GM20431 (cell line): ENCODE results near the gene SMYD5.

ENCODE experiments used
- in situ Hi-C: fragments of 300-500 bp; cut with MseI, MboI; formaldehyde crosslinking; loops from one replicate; pipeline ENCODE4 v1.15.0; 2020; ENCODE audit warnings: low sequenced_read_pairs; ENCODE audit not compliant: unreplicated experiment

Gene SMYD5

DNA sequence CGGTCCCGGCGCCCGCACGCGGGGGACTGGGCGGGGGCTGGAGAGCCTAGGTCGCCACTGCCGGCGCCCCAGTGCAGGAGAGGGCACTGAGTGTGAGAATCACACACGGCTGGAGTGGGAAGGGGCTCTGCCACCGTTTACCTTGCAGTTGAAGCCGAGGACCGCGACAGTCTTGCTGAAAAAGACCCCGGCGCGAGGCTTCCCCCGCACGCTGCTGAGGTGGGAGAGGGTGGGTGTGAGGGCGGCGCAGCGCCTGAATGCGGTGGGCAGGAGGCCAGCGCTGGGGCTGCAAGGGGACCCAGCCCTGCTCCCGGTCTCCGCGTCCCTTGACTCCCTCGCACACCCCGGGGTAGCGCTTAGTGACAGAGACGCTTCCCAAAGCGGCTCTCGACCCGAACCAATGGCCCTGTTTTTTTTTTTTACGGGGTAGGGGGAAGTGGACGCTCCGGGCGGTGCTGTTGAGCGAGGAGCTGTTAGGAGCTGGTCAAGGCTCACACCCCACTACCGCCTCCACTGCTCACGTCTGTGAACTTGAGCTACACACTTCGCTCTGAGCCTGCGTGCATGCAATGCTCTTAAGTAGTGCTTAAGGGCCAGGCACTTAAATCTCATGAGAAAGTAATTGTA is 10.9 kb upstream of the SMYD5 start:
- in situ Hi-C loops, result no loop called here

DNA sequence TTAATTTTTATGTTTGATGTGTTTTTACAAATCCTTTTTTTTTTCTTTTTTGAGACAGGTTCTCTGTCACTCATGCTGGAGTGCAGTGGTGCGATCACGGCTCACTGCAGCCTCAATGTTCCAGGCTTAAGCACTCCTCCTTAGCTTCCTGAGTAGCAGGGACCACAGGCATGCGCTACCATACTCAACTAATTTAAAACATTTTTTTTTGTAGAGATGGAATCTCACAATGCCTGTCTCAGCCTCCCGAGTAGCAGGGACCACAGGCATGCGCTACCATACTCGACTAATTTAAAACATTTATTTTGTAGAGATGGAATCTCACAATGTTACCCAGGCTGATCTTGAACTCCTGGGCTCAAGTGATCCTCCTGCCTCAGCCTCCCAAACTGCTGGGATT is 8.4 kb upstream of the SMYD5 start:
- in situ Hi-C loops, result no loop called here

DNA sequence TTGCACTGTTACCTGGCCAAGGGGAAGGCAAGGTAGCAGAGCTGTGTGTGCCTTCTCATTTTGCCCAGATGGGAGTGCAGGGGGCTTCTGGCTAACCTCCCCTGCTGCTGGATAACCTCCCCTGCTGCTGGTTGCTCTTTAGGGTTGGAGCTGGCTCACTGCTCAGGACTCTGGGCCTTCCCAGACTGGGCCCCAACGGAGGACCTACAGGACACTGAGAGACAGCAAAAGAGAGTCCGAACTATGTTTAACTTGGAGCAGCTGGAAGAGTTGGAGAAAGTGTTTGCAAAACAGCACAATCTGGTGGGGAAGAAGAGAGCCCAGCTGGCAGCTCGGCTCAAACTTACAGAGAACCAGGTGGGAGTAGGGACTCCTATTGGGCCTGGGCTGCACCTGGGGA is 5.8 kb upstream of the SMYD5 start:
- in situ Hi-C loops, result no loop called here

DNA sequence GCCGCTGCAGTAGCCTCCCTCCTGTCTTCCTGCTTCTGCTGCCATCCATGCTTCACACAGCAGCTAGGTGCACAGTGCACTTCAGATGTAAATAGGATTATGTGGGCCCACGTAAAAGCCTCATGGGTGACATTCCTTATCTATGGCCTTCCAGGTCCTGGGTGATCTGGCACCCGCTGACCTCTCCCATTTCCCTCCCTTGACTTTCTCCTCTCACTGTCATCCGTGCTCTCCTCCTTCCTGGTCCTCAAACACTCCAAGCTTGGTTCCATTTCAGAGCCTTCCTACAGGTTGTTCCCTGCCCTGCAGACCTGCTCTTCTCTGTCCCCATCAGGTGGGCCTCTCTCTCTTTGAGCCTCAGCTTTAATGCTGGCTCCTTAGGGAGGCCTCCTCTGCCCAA is 4.0 kb upstream of the SMYD5 start:
- in situ Hi-C loops, result no loop called here

DNA sequence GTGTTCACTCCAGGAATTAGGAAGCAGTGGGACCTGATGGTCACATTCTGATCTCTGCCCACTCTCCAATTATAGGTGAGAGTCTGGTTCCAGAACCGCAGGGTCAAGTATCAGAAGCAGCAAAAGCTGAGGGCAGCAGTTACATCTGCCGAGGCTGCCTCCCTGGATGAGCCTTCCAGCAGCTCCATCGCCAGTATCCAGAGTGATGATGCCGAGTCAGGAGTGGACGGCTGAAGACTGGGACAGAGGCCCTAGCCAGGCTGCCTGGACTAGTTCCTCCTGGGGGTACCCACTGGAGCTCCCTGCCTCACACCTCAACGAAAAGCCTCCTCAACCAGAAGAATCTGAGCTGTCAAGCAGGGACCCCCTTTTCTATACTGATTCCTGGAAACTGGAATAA is 3.3 kb upstream of the SMYD5 start:
- in situ Hi-C loops, result no loop called here

DNA sequence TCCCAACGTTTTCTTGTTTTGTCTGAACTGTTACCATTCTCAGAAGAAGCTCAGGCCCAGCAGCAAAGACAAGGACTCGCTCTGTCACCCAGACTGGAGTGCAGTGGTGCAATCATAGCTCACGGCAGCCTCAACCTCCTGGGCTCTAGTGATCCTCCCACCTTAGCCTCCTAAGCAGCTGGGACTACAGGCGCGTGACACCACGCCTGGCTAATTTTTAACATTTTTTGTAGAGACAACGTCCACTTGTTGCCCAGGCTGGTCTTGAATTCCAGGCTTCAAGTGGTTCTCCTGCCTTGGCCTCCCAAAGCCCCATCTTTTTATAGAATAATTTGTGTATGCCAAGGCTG is 2.0 kb upstream of the SMYD5 start:
- in situ Hi-C loops, result no loop called here

DNA sequence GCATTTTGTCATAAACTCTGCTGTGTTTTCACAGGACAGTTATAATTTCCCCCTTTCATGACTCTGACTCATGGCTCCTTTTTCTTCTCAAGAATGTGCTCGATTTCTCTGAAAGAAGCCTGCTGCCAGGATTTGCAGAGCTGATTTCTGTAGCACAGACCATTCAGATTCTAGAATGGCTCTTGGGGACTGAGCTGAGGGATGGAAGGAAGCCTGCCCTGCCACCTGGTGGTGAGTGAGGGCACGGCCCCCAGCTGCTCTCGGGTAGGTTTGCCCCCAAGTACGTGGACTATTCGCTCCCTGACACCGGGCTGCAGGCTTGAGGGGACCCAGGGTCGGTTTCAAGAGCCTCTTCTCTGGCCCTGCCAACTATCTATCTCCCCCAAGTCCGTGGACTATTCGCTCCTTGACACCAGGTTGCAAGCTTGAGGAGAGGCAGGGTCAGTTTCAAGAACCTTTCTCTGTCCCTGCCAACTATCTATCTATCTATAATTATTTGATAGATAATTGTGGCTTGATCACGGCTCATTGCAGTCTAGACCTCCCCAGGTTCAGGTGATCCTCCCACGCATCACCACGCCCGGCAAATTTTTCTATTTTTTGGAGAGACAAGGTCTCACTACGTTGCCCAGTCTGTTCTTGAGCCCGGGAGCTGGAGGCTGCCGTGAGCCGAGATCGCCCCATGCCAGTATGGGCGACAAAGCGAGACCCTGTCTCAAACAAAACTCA is 1.4 kb upstream of the SMYD5 start:
- in situ Hi-C loops, result no loop called here

DNA sequence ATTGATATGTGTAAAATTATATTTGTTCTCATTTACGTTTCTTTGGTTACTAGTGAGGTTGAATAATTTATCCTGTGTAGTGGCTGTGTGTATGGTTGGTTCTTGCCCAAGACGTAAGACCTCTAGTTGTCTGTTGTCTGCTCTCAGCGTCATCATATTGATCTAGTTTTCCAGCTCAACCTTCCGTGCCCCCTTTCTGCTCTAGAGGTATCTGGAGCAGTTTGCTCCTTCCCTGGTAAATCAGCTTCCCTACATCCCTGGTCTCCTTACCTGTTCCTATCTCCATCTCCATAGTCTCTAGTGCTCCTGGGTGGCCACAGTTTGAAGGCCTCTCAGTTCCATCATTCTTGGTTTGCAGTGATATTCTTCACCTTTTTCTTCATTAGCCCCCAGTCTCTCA is 1.2 kb downstream of the SMYD5 start:
- in situ Hi-C loops, result no loop called here

DNA sequence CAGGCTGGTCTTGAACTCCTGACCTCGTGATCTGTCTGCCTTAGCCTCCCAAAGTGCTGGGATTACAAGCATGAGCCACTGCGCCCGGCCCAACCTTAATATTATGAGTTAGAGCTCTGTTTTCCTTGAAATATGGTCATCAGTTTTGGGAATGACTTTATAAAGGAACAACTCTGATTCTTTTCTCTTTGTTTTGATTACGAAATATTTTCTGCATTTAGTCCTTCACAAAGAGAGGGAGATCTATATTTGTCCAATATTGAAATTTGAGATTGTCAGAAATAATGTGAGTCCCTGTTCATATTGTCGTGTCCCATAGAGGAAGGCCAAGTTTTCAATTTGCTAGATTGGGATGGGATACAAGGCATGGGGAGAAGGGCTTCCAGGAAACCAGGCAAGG is 3.1 kb downstream of the SMYD5 start:
- in situ Hi-C loops, result no loop called here

DNA sequence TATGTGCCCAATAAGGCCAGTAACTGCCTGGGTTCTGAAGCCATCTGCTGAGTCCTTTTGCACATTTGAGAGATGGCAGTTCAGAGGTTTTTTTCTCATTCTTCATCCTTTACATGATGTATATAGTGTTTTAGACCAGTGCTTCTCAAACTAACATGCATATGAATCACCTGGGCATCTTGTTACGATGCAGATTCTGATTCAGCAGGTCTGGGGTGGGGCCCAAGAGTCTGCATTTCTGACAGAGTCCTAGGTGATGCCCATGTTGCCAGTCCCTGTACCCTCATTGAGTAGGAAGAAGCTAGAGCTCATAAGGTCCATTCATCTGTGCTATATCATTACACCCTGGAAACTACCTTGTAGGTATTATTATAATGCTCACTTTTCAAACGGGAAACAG is 3.8 kb downstream of the SMYD5 start:
- in situ Hi-C loops, result no loop called here

DNA sequence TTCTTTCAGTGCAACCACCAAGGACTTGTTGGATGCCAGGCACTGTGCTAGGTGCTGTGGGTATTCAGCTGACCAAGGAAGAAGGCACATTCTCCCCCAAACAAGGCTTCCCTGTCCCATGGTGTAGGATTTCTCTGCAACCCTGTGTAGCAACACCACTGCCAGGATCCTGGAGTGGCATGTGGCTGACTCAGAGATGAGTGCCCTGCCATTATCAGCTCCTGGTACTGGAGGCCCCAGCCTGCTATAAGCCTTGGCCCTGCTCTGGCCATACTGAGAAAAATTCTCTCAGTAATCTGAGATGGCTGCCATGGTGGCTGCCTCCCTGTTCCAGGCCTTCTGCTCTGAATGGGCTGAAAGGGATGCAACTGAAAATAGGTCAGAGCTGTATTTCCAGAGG is 4.3 kb downstream of the SMYD5 start:
- in situ Hi-C loops, result no loop called here

DNA sequence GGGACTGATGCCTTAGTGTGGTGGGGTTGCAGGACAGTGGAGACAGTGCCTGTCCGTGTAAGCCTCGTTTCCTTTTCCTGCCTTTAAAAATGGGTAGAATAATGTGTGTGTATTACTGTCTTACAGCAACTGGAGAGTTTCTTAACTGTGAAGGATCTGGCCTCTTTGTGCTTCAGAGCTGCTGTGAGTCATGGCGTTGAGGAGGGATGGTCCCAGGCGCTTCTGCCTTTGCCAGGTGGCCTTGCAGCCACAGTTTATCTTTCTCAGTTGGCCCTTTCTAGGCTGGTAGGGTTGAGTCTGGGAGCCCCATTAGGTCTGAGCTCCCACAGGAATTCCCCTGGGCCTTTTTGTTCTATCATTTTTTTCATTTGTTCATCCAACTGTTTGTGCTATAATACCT is 9.8 kb downstream of the SMYD5 start:
- in situ Hi-C loops, result no loop called here

DNA sequence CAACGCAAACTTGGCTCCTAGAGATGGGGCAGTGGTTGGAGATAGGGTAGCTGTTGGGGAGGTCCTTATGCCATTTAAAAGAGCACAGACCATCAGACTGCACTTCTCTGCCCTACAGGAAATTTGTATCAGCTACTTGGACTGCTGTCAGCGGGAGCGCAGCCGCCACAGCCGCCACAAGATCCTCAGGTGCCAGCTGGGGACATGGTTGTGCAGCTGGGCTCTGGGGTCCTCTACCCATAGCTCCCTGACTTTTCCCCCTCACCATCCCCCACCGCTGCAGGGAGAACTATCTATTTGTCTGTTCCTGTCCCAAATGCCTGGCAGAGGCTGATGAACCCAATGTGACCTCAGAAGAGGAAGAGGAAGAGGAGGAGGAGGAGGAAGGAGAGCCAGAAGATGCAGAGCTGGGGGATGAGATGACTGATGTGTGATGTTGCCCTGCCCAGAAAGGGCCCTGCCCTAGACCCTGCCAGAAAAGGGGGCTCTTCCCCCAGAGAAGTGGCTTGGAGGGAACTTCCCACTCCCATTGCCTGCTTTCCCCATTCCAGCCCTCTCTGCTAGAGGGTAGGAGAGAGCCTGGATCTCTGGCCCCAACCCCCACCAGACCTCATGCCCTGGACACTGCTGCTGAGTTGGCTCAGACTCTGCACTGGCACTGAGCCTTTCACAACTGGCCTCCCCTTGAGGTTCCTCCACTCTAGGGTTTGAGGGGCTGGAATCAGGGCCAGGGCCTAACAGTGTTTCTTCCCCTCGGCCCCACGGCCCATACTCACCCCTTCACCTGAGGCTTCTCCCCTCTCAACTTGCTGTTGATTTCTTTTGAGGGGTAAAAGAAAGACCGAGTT is 11.7 kb downstream of the SMYD5 start:
- in situ Hi-C loops, result no loop called here

DNA sequence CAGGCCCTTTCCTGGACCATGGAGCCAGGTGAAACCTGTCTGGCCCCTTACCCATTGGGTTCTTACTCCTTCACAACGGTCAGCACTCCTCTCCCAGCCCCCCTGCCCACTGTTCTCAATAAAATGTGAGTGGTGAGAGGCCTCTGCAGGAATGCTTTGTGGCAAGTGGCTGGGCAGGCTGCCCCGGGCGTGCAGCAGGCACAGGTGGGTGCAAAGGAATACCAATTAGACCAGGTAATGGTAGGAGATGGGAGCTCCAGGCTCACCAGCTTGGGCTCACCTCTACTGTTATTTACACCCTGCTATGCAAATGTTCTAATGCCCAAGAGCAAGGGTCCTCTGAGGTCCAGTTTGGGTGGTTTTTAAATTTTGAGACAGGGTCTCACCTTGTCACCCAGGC is 13.0 kb downstream of the SMYD5 start:
- in situ Hi-C loops, result no loop called here

DNA sequence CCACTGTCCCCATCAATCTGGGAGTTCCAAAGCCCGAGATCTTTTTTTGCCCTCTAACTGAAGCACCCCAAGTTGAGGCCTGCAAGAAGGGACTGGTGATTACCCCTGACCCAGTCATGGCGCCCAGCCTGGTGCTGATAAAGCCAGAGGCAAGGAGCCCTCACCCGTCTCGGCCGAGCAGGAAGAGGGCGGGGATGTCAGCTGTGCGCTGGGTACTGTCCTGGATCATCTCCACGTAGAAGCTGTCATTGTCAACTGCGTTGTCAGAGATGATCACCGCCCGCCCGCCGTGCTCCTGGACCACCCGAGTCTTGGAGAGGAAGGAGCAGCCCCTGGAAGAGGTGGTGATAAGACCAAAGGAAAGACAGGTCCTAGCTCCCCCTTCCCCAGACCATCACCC is 14.6 kb downstream of the SMYD5 start:
- in situ Hi-C loops, result no loop called here

DNA sequence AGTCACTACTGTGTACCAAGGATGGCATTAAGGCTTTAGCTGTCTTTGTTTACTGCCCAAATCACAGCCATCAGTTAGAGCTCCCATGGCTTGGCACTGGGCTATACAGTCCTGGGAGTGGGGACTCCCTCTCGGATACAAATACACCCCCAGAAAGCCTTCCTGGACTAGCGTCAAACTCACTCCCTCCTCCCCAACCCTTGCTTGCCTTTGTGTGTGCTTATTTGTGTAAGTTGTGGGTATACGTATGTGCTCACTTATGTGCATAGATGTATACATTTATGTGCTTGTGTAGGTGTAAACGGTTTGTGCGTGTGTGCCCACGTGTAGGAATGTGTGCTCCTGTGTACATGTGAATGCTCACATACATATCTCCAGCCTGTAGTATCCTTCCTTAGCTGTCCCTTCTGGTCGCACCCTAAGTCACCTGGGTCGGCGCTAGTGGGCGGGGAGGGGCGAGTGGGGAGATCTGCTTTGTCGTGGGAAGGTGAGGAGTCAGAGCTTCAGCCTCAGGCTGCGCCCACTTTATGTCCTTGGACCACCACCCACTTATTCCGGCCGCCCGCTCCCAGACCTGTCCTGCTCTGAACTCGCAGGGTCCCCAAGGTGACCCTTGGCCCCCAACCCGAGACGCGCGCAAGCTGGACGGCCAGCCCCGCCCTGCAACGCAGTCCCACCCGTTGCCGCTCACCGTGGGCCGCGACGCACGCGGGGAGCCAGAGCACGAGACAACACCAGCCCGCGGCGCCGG is 18.5 kb downstream of the SMYD5 start:
- in situ Hi-C loops, result no loop called here

DNA sequence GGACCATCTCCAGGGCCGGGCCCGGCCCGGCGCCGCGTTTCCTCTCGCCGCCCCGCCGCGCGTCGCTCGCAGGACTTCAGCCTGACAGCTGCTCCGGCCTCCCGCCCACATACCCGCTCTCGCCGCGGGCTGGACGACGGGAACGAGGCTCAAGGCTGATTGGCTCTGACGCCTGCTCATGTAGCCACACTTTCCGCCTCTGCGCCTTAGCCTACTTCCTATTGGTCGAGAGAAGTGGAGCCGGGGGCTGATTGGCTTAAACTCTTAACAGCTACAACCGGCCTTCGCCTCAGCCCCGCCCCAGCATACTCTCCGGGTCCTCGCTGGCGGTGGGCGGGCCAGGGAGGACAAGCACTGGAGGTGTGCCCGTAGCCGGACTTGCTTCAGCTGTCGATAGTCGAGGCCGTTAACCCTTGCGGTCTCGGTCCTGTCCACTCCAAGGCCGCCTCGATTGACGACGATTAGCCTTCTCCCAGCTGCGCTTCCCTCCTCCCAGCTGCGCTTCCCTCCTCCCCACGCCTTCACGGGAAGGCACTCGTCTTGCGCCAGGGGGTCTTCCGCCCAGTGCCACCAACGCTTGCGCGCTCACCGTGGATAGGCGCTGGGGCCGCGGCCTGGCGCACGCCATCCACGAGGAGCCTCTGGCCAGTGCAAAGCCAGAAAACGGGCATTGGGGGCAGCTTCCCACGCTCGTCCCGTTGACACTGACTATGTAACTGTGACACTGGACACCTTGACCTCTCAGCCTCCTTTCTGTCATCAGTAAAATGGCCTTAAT is 19.3 kb downstream of the SMYD5 start, which contains the start of gene PRADC1:
PRADC1 (minus strand) TSS at position 86 of the 778 bp plus-strand sequence; CDS start at position 7, 79 bp downstream.
- in situ Hi-C loops, result no loop called here

DNA sequence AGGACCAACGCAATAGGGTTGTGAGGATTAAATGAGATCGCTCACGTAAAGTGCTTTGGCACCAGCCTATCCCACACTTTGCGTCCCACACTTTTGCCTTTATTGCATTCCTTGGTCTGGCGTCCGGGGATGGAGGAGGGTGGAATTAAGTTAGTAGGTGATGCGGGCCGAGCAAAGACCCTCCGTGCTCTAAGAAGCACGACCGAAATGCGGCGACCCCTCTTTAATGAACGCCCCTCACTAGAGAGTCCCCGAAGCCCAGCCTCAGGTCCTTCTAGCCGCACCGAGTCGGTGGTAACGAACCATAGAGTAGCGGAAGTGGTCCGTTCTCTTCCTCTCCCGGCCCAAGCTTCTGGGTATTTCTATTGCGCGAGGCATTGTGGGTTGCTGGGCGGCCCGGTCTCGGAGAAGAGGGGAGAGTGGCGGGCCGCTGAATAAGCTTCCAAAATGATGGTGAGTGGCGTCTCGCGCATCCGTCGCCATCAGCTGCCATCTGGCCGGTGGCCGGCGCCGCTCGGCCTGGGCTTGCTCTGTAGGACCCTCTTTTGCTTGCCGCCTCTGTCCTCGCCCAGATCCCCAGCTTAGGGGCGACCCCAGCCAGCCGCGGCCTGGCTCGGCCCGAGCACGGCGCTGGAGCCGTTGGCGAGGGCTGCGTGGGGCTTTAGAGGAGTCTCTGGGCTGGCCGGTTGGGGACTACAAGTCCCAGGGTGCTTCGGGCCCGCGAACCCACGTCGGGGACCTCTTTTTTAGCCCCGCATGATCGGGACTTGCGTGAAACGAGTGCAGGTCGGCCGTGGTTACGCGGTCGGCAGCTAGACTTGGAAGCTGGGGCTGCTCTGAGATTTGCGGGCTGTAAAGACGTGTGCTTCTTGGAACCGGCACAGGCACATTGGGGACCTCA is 20.1 kb downstream of the SMYD5 start, which contains the start of gene CCT7:
CCT7 (plus strand) TSS at position 377 of the 901 bp plus-strand sequence; CDS start at position 448, 71 bp downstream.
- in situ Hi-C loops, result no loop called here
